SK-N-SH treated with all-trans-retinoic acid at 6 μM for 48 hours (cell line): ENCODE data around the gene NTF3.

ENCODE experiments used
- BACH2 ChIP-seq: fragments of 250-450 bp; sonication (Bioruptor Pico); IDR thresholded peaks from 2 replicates; pipeline ENCODE4 v1.9.0; 2021; ENCODE audit warnings: mild to moderate bottlenecking, borderline replicate concordance
- ESRRG ChIP-seq: fragments of 250-450 bp; sonication (Bioruptor Pico); IDR thresholded peaks from 2 replicates; pipeline ENCODE4 v1.6.1; 2021; ENCODE audit warnings: mild to moderate bottlenecking
- OSR1 ChIP-seq: fragments of 250-450 bp; sonication (Bioruptor Pico); IDR thresholded peaks from 2 replicates; pipeline ENCODE4 v1.8.0; 2022; ENCODE audit warnings: moderate library complexity, mild to moderate bottlenecking, inconsistent platforms
- RARB ChIP-seq: fragments of 250-450 bp; sonication (Bioruptor Pico); IDR thresholded peaks from 2 replicates; pipeline ENCODE4 v1.8.0; 2021; ENCODE audit warnings: mild to moderate bottlenecking, moderate library complexity
- SNAI2 ChIP-seq: fragments of 250-450 bp; sonication (Bioruptor Pico); IDR thresholded peaks from 2 replicates; pipeline ENCODE4 v1.5.0; 2020; ENCODE audit warnings: mild to moderate bottlenecking, moderate library complexity
- ZFP3 ChIP-seq: fragments of 250-450 bp; sonication (Bioruptor Pico); IDR thresholded peaks from 2 replicates; pipeline ENCODE4 v1.5.0; 2020; ENCODE audit warnings: mild to moderate bottlenecking, moderate library complexity
- ZFP30 ChIP-seq: fragments of 450-650 bp; formaldehyde crosslinking; IDR thresholded peaks from 2 replicates; pipeline ENCODE4 v1.5.0; 2022; ENCODE audit warnings: mild to moderate bottlenecking, moderate library complexity
- TF ChIP-seq, protein P1 (sequence below): fragments of 250-450 bp; sonication (Bioruptor Pico); IDR thresholded peaks from 2 replicates; pipeline ENCODE4 v1.5.1; 2020; ENCODE audit warnings: low read depth, mild to moderate bottlenecking, moderate library complexity
- TF ChIP-seq, protein P2 (sequence below): fragments of 250-450 bp; sonication (Bioruptor Pico); IDR thresholded peaks from 2 replicates; pipeline ENCODE4 v1.5.0; 2020; ENCODE audit warnings: mild to moderate bottlenecking, moderate library complexity
- TF ChIP-seq, protein P3 (sequence below): fragments of 250-450 bp; sonication (Bioruptor Pico); IDR thresholded peaks from 2 replicates; pipeline ENCODE4 v1.5.1; 2021; ENCODE audit warnings: mild to moderate bottlenecking, moderate library complexity

DNA sequence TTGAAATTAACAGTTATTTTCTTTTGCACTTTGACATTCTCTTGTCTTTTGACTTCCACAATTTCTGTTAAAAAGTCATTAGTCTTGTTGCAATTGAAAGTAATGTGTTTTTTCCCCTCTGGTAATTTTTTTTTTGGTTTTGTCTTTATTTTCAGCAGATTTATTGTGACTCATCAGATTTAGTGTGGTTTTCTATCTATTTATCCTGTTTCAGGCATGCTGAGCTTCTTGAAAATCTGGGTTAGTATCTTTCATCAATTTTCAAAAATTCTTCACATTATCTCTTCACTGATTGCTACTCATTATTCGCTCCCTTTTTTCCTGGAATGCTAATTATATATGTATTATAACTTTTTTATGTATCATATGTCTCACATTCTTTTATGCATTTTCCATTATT lies 15.3 kb upstream of the NTF3 start:
- TF ChIP-seq ESRRG (CRISPR knock-in tag) (no peak), ZFP3 (CRISPR knock-in tag) (no peak), BACH2 (CRISPR knock-in tag) (no peak), RARB (CRISPR knock-in tag) (no peak), SNAI2 (CRISPR knock-in tag) (no peak), ZFP30 (CRISPR knock-in tag) (no peak), OSR1 (CRISPR knock-in tag) (no peak)
- TF ChIP-seq, protein P1, sequence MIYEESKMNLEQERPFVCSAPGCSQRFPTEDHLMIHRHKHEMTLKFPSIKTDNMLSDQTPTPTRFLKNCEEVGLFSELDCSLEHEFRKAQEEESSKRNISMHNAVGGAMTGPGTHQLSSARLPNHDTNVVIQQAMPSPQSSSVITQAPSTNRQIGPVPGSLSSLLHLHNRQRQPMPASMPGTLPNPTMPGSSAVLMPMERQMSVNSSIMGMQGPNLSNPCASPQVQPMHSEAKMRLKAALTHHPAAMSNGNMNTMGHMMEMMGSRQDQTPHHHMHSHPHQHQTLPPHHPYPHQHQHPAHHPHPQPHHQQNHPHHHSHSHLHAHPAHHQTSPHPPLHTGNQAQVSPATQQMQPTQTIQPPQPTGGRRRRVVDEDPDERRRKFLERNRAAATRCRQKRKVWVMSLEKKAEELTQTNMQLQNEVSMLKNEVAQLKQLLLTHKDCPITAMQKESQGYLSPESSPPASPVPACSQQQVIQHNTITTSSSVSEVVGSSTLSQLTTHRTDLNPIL, result no peak
- TF ChIP-seq, protein P2, sequence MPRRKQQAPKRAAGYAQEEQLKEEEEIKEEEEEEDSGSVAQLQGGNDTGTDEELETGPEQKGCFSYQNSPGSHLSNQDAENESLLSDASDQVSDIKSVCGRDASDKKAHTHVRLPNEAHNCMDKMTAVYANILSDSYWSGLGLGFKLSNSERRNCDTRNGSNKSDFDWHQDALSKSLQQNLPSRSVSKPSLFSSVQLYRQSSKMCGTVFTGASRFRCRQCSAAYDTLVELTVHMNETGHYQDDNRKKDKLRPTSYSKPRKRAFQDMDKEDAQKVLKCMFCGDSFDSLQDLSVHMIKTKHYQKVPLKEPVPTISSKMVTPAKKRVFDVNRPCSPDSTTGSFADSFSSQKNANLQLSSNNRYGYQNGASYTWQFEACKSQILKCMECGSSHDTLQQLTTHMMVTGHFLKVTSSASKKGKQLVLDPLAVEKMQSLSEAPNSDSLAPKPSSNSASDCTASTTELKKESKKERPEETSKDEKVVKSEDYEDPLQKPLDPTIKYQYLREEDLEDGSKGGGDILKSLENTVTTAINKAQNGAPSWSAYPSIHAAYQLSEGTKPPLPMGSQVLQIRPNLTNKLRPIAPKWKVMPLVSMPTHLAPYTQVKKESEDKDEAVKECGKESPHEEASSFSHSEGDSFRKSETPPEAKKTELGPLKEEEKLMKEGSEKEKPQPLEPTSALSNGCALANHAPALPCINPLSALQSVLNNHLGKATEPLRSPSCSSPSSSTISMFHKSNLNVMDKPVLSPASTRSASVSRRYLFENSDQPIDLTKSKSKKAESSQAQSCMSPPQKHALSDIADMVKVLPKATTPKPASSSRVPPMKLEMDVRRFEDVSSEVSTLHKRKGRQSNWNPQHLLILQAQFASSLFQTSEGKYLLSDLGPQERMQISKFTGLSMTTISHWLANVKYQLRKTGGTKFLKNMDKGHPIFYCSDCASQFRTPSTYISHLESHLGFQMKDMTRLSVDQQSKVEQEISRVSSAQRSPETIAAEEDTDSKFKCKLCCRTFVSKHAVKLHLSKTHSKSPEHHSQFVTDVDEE (CRISPR knock-in tag), result no peak
- TF ChIP-seq, protein P3, sequence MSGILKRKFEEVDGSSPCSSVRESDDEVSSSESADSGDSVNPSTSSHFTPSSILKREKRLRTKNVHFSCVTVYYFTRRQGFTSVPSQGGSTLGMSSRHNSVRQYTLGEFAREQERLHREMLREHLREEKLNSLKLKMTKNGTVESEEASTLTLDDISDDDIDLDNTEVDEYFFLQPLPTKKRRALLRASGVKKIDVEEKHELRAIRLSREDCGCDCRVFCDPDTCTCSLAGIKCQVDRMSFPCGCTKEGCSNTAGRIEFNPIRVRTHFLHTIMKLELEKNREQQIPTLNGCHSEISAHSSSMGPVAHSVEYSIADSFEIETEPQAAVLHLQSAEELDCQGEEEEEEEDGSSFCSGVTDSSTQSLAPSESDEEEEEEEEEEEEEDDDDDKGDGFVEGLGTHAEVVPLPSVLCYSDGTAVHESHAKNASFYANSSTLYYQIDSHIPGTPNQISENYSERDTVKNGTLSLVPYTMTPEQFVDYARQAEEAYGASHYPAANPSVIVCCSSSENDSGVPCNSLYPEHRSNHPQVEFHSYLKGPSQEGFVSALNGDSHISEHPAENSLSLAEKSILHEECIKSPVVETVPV, result no peak
